K562 (cell line): ENCODE results near the gene GNAZ. TPM values are rescaled to one million over a fixed set of nuclear protein-coding genes. Genes with fewer than 3 reads are reported as not detected.

Source experiments
- ATAC-seq: fragments of 200-7000 bp; cut with Tn5 transposase; 3 replicates; pipeline ENCODE4 v1.9.1; 2020; ENCODE audit warnings: moderate library complexity
- BruUV-seq: library from RNA; stranded (reverse); fragments of 400-500 nt; replicated peaks from 2 replicates; lab custom pipeline; 2021; lab: Mats Ljungman, UMichigan
- CTCF ChIA-PET: fragments of 300-600 bp; formaldehyde crosslinking; extraction: SDS; loops from one replicate; lab custom pipeline; 2021; ENCODE audit warnings: low intra/inter-chr PET ratio; lab: Yijun Ruan, JAX
- POLR2A ChIA-PET: fragments of 300-600, 350-650 bp; sonication (Branson Sonifier 250); formaldehyde crosslinking; extraction: SDS; loops from one replicate; lab custom pipeline; 2021; ENCODE audit warnings: antibody characterized with exemption, inconsistent platforms; lab: Yijun Ruan, JAX
- DNase-seq, 4 experiments: peaks; one replicate each; pipeline versions ENCODE4 v3.0.0 to v3.0.0-alpha.2; 2011 to 2018; ENCODE audit warnings: low spot score in 3 of 4, mixed read lengths in 3 of 4; ENCODE audit errors: extremely low read depth in 1 of 4
- FAIRE-seq: peaks from 2 replicates; lab custom pipeline; 2011; peaks lifted over from hg19 to GRCh38; lab: Jason Lieb, UNC
- H2AFZ ChIP-seq: 2 replicates; pipeline ENCODE4 v1.6.0; 2011; ENCODE audit warnings: low read depth, low read length, control low read depth, inconsistent platforms
- H3K27ac ChIP-seq: fragments of 200-600 bp; 3 replicates; pipeline ENCODE4 v1.8.0; 2011; ENCODE audit warnings: low read depth, mild to moderate bottlenecking, control low read depth, inconsistent platforms, low read length, moderate library complexity, mixed read lengths; ENCODE audit errors: extremely low read depth
- H3K27me3 ChIP-seq, 2 experiments: fragments of 300-600 bp in 1 of 2; 2 replicates in 1 of 2; 3 replicates in 1 of 2; pipeline versions ENCODE4 v1.6.0 to v1.8.0; 2011; ENCODE audit warnings: inconsistent platforms in 2 of 2, low read length in 2 of 2, mild to moderate bottlenecking in 1 of 2, mixed read lengths in 1 of 2, moderate library complexity in 1 of 2; ENCODE audit not compliant: control insufficient read depth in 2 of 2, insufficient read depth in 2 of 2
- H3K36me3 ChIP-seq: fragments of 300-600 bp; 3 replicates; pipeline ENCODE4 v1.8.0; 2011; ENCODE audit warnings: mild to moderate bottlenecking, low read length, inconsistent platforms; ENCODE audit not compliant: control insufficient read depth, insufficient read depth
- H3K4me1 ChIP-seq, 2 experiments: fragments of 200-600 bp in 1 of 2; replicated peaks in 1 of 2; 2 replicates in 1 of 2; 3 replicates in 1 of 2; pipeline versions ENCODE4 v1.5.1 to v1.8.0; 2011; ENCODE audit warnings: inconsistent platforms in 2 of 2, low read length in 2 of 2, mild to moderate bottlenecking in 1 of 2, mixed read lengths in 1 of 2, moderate library complexity in 1 of 2; ENCODE audit not compliant: control insufficient read depth in 2 of 2, insufficient read depth in 2 of 2
- H3K4me2 ChIP-seq: 2 replicates; pipeline ENCODE4 v1.6.1; 2011; ENCODE audit warnings: low read length, control low read depth, inconsistent platforms, mixed read lengths; ENCODE audit not compliant: insufficient read depth
- H3K4me3 ChIP-seq: fragments of 200-600 bp; sonication (generic), shearing (Covaris generic); 2 replicates; pipeline ENCODE4 v1.5.1; 2016; ENCODE audit warnings: control low read depth, inconsistent platforms
- H3K79me2 ChIP-seq: fragments of 200-600 bp; 3 replicates; pipeline ENCODE4 v1.8.0; 2011; ENCODE audit warnings: low read length, inconsistent platforms; ENCODE audit not compliant: control insufficient read depth, insufficient read depth
- H3K9ac ChIP-seq, 2 experiments: 2 replicates each; pipeline versions ENCODE4 v1.6.0 to v1.6.1; 2011; ENCODE audit warnings: low read depth in 2 of 2, low read length in 2 of 2, control low read depth in 1 of 2, inconsistent platforms in 1 of 2, mild to moderate bottlenecking in 1 of 2, mixed read lengths in 1 of 2; ENCODE audit not compliant: insufficient read depth in 1 of 2
- H3K9me1 ChIP-seq: one replicate; pipeline ENCODE4 v1.6.0; 2011; ENCODE audit warnings: inconsistent platforms, mild to moderate bottlenecking, low read length, moderate library complexity; ENCODE audit not compliant: control insufficient read depth, insufficient read depth
- H3K9me3 ChIP-seq: replicated peaks from 2 replicates; pipeline ENCODE4 v1.5.1; 2011; ENCODE audit warnings: low read depth, low read length, inconsistent platforms; ENCODE audit not compliant: control insufficient read depth, insufficient read depth
- H4K20me1 ChIP-seq: replicated peaks from 2 replicates; pipeline ENCODE4 v1.6.1; 2011; ENCODE audit warnings: low read length, inconsistent platforms, mixed read lengths; ENCODE audit not compliant: control insufficient read depth, insufficient read depth
- CBFA2T2 ChIP-seq: fragments of 450-650 bp; conservative IDR thresholded peaks from 2 replicates; pipeline ENCODE4 v1.6.1; 2017; ENCODE audit warnings: mild to moderate bottlenecking
- CREB1 ChIP-seq, 2 experiments: sonication (generic) in 1 of 2; formaldehyde crosslinking in 1 of 2; IDR thresholded peaks; 2 replicates each; pipeline versions ENCODE4 v1.6.1 to v1.8.0; 2012 to 2022; ENCODE audit warnings: inconsistent platforms in 1 of 2, mild to moderate bottlenecking in 1 of 2, missing genetic modification reagents in 1 of 2, moderate library complexity in 1 of 2
- HDAC3 ChIP-seq: fragments of 450-650 bp; IDR thresholded peaks from 2 replicates; pipeline ENCODE4 v1.6.1; 2018; ENCODE audit warnings: borderline replicate concordance, mild to moderate bottlenecking, moderate library complexity; ENCODE audit not compliant: partially characterized antibody
- MYBL2 ChIP-seq, 2 experiments: fragments of 450-650 bp in 1 of 2; sonication (generic) in 1 of 2; formaldehyde crosslinking in 1 of 2; IDR thresholded peaks; 2 replicates each; pipeline versions ENCODE4 v1.6.1 to v1.8.1; 2017 to 2022; ENCODE audit warnings: borderline replicate concordance in 1 of 2, inconsistent platforms in 1 of 2, low read depth in 1 of 2, mild to moderate bottlenecking in 1 of 2, missing genetic modification reagents in 1 of 2, moderate library complexity in 1 of 2
- NEUROD1 ChIP-seq: fragments of 150-350 bp; IDR thresholded peaks from 2 replicates; pipeline ENCODE4 v1.6.1; 2014; ENCODE audit warnings: borderline replicate concordance, low read length, low read depth; ENCODE audit not compliant: partially characterized antibody
- NR3C1 ChIP-seq: sonication (generic); formaldehyde crosslinking; IDR thresholded peaks from 2 replicates; pipeline ENCODE4 v1.8.1; 2022; ENCODE audit warnings: missing genetic modification reagents
- PBX2 ChIP-seq, 2 experiments: IDR thresholded peaks in 1 of 2; conservative IDR thresholded peaks in 1 of 2; 2 replicates each; pipeline ENCODE4 v1.6.1; 2016; ENCODE audit warnings: low read depth in 2 of 2, mild to moderate bottlenecking in 1 of 2, missing compliant biosample characterization in 1 of 2, missing genetic modification characterization in 1 of 2, moderate library complexity in 1 of 2
- PRMT5 ChIP-seq: sonication (generic); formaldehyde crosslinking; IDR thresholded peaks from 2 replicates; pipeline ENCODE4 v1.5.0; 2020; ENCODE audit warnings: missing genetic modification reagents
- PURB ChIP-seq: sonication (generic); formaldehyde crosslinking; IDR thresholded peaks from 2 replicates; pipeline ENCODE4 v1.9.0; 2021; ENCODE audit warnings: low read depth, mild to moderate bottlenecking, missing genetic modification reagents
- SMAD3 ChIP-seq: fragments of 450-650 bp; formaldehyde crosslinking; conservative IDR thresholded peaks from 2 replicates; pipeline ENCODE4 v1.4.0; 2020; ENCODE audit warnings: mild to moderate bottlenecking
- TFAP4 ChIP-seq: sonication (generic); formaldehyde crosslinking; IDR thresholded peaks from 2 replicates; pipeline ENCODE4 v1.8.0; 2022; ENCODE audit warnings: missing genetic modification reagents, mild to moderate bottlenecking, moderate library complexity, borderline replicate concordance
- YY1 ChIP-seq, 3 experiments: IDR thresholded peaks; 2 replicates each; pipeline ENCODE4 v1.6.1; 2011; ENCODE audit warnings: low read length in 2 of 3, mild to moderate bottlenecking in 2 of 3, moderate library complexity in 2 of 3, borderline replicate concordance in 1 of 3, control low read depth in 1 of 3, low read depth in 1 of 3; ENCODE audit not compliant: insufficient read depth in 3 of 3, insufficient replicate concordance in 2 of 3, control insufficient read depth in 1 of 3, insufficient read length in 1 of 3; ENCODE audit errors: extremely low read depth in 1 of 3
- ZC3H4 ChIP-seq: sonication (generic); formaldehyde crosslinking; IDR thresholded peaks from 2 replicates; pipeline ENCODE4 v1.9.0; 2021; ENCODE audit warnings: missing genetic modification reagents, borderline replicate concordance
- ZNF184 ChIP-seq: sonication (generic); formaldehyde crosslinking; IDR thresholded peaks from 2 replicates; pipeline ENCODE4 v1.5.0; 2020; ENCODE audit warnings: missing genetic modification reagents
- ZNF263 ChIP-seq: sonication (generic); formaldehyde crosslinking; IDR thresholded peaks from 2 replicates; pipeline ENCODE4 v1.8.0; 2022; ENCODE audit warnings: mild to moderate bottlenecking, missing genetic modification reagents, borderline replicate concordance
- ZNF79 ChIP-seq: fragments of 250-450 bp; sonication (Bioruptor Pico); IDR thresholded peaks from 2 replicates; pipeline ENCODE4 v1.4.0; 2020; ENCODE audit warnings: low read depth, mild to moderate bottlenecking, moderate library complexity
- WGBS: fragments of 100-300 bp; shearing (Covaris generic); methylation state at CpG from one replicate; pipeline ENCODE4 v1.1.6; 2016; ENCODE audit warnings: low coverage, mixed read lengths; ENCODE audit not compliant: insufficient coverage; ENCODE audit errors: missing lambda C conversion rate; 5-methylcytosine and 5-hydroxymethylcytosine counted together
- in situ Hi-C: fragments of 300-500 bp; cut with MboI; formaldehyde crosslinking; loops from 4 replicates; pipeline ENCODE4 v1.15.0; 2018; ENCODE audit warnings: inconsistent platforms, mixed read lengths
- intact Hi-C: fragments of 100-400 bp; cut with micrococcal nuclease; formaldehyde crosslinking; loops from 2 replicates; pipeline ENCODE4 v1.14.2; 2022
- polyA plus RNA-seq, 8 experiments: library from polyadenylated mRNA; depleted of rRNA in 4 of 8; stranded (reverse) in 5 of 8; unstranded in 3 of 8; fragments of >200 nt; fragmentation: Nextera tagmentation in 2 of 8; fragmentation: Illumina TruSeq in 1 of 8; extraction: Ambion mirVana in 2 of 8; extraction: Trizol in 1 of 8; gene quantifications; 2 replicates each; pipeline versions ENCODE4 v1.2.1 to v1.2.3, GENCODE V29; 2011 to 2014; ENCODE audit warnings: inconsistent platforms in 1 of 8, missing spikeins in 1 of 8
- total RNA-seq, 7 experiments: library from RNA; depleted of rRNA in 6 of 7; stranded (reverse); fragments of >200 nt in 6 of 7; fragmentation: Illumina TruSeq in 2 of 7; extraction: Trizol in 2 of 7; gene quantifications; 2 replicates each; pipeline versions ENCODE4 v1.2.1 to v1.2.3, GENCODE V29; 2011 to 2021; ENCODE audit warnings: low replicate concordance in 1 of 7

GNAZ gene
- total and polyA plus RNA-seq, 9 of the 15 experiments (the other 6 are each of a cell fraction or from before 2014, with no cell fraction given): 0.04 to 0.22 (median 0.13) TPM; not detected in 3

GRCh38 chr22:23026777-23027176 lies 43.5 kb upstream of the GNAZ start:
- H3K27me3 ChIP-seq: peaks cover 20 to 39% of the 10 kb centered on the region in 2 experiments
- no peak for DNase-seq
- POLR2A ChIA-PET: interaction anchor here (0.6 to 10.7 kb wide), 16 partner anchors 8 to 1400 kb away, joined by 3 to 83 read pairs (median 5); partner anchors contain the start of gene GNAZ
- WGBS: 4% methylated on average over 10 of the region's 10 CpGs
- ATAC-seq: peak; percentile 15
- peak overlapping the region in 1 of 2 experiments; percentile 40; a peak in 2 of 4 replicates for H3K9ac ChIP-seq
- no peaks in the 10 kb centered on the region for H3K79me2 ChIP-seq
- H3K4me3 ChIP-seq: no peak overlapping the region
- peaks cover 0 to 4% of the 10 kb centered on the region in 2 experiments; a peak in 2 of 5 replicates for H3K4me1 ChIP-seq
- H3K27ac ChIP-seq: no peak overlapping the region
- H3K4me2 ChIP-seq: no peak overlapping the region
- intact Hi-C loops (loop anchor here (5.0 kb wide), 1 partner anchor 49 kb away; no protein-coding TSS in a partner anchor), in situ Hi-C loops (no loop called here)
- H3K9me1 ChIP-seq: no peaks in the 10 kb centered on the region
- H4K20me1 ChIP-seq: no peaks in the 10 kb centered on the region
- H3K9me3 ChIP-seq: no peaks in the 10 kb centered on the region
- no peaks in the 10 kb centered on the region for H3K36me3 ChIP-seq
- CTCF ChIA-PET: no interaction called here
- H2AFZ ChIP-seq: peak overlapping the region; percentile 10; the same call in 1 of the 2 replicates
- no peak for FAIRE-seq
- no TSS peak for BruUV-seq
- 0 out of 2 replicates have a peak, but pooled peaks have one; percentile 45 for TF ChIP-seq TFAP4 (CRISPR knock-in tag)
- no peak for TF ChIP-seq HDAC3
- 0 out of 2 replicates have a peak, but pooled peaks have one; percentile 29 for TF ChIP-seq PBX2 (CRISPR knock-in tag; IDR thresholded peaks at IDR 0.05; ENCODE audit: low read depth)
- TF ChIP-seq PBX2 (tag; conservative IDR thresholded peaks at IDR 0.05; ENCODE audit: low read depth): no peak
- TF ChIP-seq PURB (CRISPR knock-in tag): peak; percentile 78; the same call in 1 of the 2 replicates
- TF ChIP-seq ZNF184 (CRISPR knock-in tag): peak; percentile 69; the same call in 1 of the 2 replicates
- peak in 1 of 3 experiments; percentile 35 for TF ChIP-seq YY1 (IDR thresholded peaks at IDR 0.05; ENCODE audit: borderline replicate concordance in 1 of 3, control insufficient read depth in 1 of 3, extremely low read depth in 1 of 3, insufficient read depth in 3 of 3, insufficient read length in 1 of 3, insufficient replicate concordance in 2 of 3, low read depth in 1 of 3, low read length in 2 of 3)
- TF ChIP-seq CREB1 (IDR thresholded peaks at IDR 0.05): 0 out of 2 replicates have a peak, but pooled peaks have one; percentile 28
- no peak for TF ChIP-seq CREB1 (CRISPR knock-in tag; IDR thresholded peaks at IDR 0.05)
- no peak for TF ChIP-seq NEUROD1
- 0 out of 2 replicates have a peak, but pooled peaks have one; percentile 63 for TF ChIP-seq ZC3H4
- TF ChIP-seq NR3C1 (CRISPR knock-in tag): peak; percentile 89; the same call in 1 of the 2 replicates
- no peak for TF ChIP-seq ZNF79 (CRISPR knock-in tag)
- peak; percentile 87 for TF ChIP-seq ZNF263 (CRISPR knock-in tag)
- TF ChIP-seq MYBL2 (IDR thresholded peaks at IDR 0.05; ENCODE audit: low read depth): no peak
- TF ChIP-seq MYBL2 (CRISPR knock-in tag; IDR thresholded peaks at IDR 0.05; ENCODE audit: borderline replicate concordance): peak; percentile 85; the same call in 1 of the 2 replicates
- TF ChIP-seq SMAD3: no peak
- peak; percentile 68 for TF ChIP-seq PRMT5 (CRISPR knock-in tag)
- no peak for TF ChIP-seq CBFA2T2
